Body of pancreas (tissue), 4 donors: ENCODE data around the gene GULP1.

Source experiments
- POLR2A ChIP-seq, 3 donors: fragments of 450-650 bp; IDR thresholded peaks; one replicate each; pipeline ENCODE4 v1.6.1; 2016; ENCODE audit warnings: antibody characterized with exemption in 3 of 3, mild to moderate bottlenecking in 2 of 3
- TF ChIP-seq, protein P1 (sequence below), 7 experiments: fragments of 450-650 bp in 4 of 7; fragments of 200-600 bp in 3 of 7; sonication (generic) in 3 of 7; IDR thresholded peaks; one replicate each; pipeline ENCODE4 v1.5.1; 2016 to 2019; ENCODE audit warnings: antibody characterized with exemption in 7 of 7

GRCh38 chr2:188466761-188467160 is 175.1 kb downstream of the GULP1 start:
- TF ChIP-seq, protein P1, sequence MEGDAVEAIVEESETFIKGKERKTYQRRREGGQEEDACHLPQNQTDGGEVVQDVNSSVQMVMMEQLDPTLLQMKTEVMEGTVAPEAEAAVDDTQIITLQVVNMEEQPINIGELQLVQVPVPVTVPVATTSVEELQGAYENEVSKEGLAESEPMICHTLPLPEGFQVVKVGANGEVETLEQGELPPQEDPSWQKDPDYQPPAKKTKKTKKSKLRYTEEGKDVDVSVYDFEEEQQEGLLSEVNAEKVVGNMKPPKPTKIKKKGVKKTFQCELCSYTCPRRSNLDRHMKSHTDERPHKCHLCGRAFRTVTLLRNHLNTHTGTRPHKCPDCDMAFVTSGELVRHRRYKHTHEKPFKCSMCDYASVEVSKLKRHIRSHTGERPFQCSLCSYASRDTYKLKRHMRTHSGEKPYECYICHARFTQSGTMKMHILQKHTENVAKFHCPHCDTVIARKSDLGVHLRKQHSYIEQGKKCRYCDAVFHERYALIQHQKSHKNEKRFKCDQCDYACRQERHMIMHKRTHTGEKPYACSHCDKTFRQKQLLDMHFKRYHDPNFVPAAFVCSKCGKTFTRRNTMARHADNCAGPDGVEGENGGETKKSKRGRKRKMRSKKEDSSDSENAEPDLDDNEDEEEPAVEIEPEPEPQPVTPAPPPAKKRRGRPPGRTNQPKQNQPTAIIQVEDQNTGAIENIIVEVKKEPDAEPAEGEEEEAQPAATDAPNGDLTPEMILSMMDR (IDR thresholded peaks at IDR 0.05): no peak
- no peak for TF ChIP-seq POLR2A (IDR thresholded peaks at IDR 0.05)
